ENCODE measurements around the gene DCDC2C. TPM values are rescaled to one million over a fixed set of nuclear protein-coding genes. Genes with fewer than 3 reads are reported as not detected.

Gene DCDC2C
- total RNA-seq, 6 experiments from 2014 or later = not detected

- Mint-ChIP-seq H3K9me3 (no peaks in the 10 kb centered on the region), H3K27ac (no peak overlapping the region), H3K27me3 (ENCODE audit: insufficient read depth) (peaks cover 25% of the 10 kb centered on the region), H3K4me1 (ENCODE audit: low read depth) (peaks cover 10% of the 10 kb centered on the region), H3K36me3 (ENCODE audit: low read depth) (no peaks in the 10 kb centered on the region), H3K4me3 (no peak overlapping the region)
- no peak for DNase-seq
- no peak for TF ChIP-seq CTCF (IDR thresholded peaks at IDR 0.05)
These were observed 36.2 kb upstream of the DCDC2C start for GRCh38 chr2:3667151-3667631.

GRCh38 chr2:3669656-3670055 is 33.7 kb upstream of the DCDC2C start:
- TF ChIP-seq CTCF (IDR thresholded peaks at IDR 0.05) = no peak
- Mint-ChIP-seq H3K4me3 (no peak overlapping the region), H3K9me3 (no peaks in the 10 kb centered on the region), H3K36me3 (ENCODE audit: low read depth) (no peaks in the 10 kb centered on the region), H3K27ac (no peak overlapping the region), H3K4me1 (ENCODE audit: low read depth) (peaks cover 6% of the 10 kb centered on the region), H3K27me3 (ENCODE audit: insufficient read depth) (peaks cover 25% of the 10 kb centered on the region)
- DNase-seq = no peak

GRCh38 chr2:3670376-3670775 is 33.0 kb upstream of the DCDC2C start:
- Mint-ChIP-seq H3K36me3 (ENCODE audit: low read depth) (no peaks in the 10 kb centered on the region), H3K9me3 (no peaks in the 10 kb centered on the region), H3K27me3 (ENCODE audit: insufficient read depth) (peaks cover 21% of the 10 kb centered on the region), H3K4me1 (ENCODE audit: low read depth) (peaks cover 6% of the 10 kb centered on the region), H3K4me3 (no peak overlapping the region), H3K27ac (no peak overlapping the region)
- no peak for DNase-seq
- TF ChIP-seq CTCF (IDR thresholded peaks at IDR 0.05) = no peak

GRCh38 chr2:3670941-3671340 is 32.4 kb upstream of the DCDC2C start:
- no peak overlapping the region for H3K4me3 Mint-ChIP-seq

GRCh38 chr2:3672861-3673678 is 30.3 kb upstream of the DCDC2C start:
- no peak for DNase-seq
- peaks cover 15% of the 10 kb centered on the region for H3K27me3 Mint-ChIP-seq (ENCODE audit: insufficient read depth)
- H3K4me1 Mint-ChIP-seq (ENCODE audit: low read depth) = no peaks in the 10 kb centered on the region
- no peak for TF ChIP-seq CTCF (IDR thresholded peaks at IDR 0.05)
- no peaks in the 10 kb centered on the region; the same call in 1 of the 2 replicates for H3K9me3 Mint-ChIP-seq
- no peak overlapping the region for H3K27ac Mint-ChIP-seq
- H3K36me3 Mint-ChIP-seq (ENCODE audit: low read depth) = no peaks in the 10 kb centered on the region
- H3K4me3 Mint-ChIP-seq = no peak overlapping the region

More at GRCh38 chr2:3670941-3671340, 32.4 kb upstream of the DCDC2C start:
- no peak for TF ChIP-seq CTCF (IDR thresholded peaks at IDR 0.05)
- Mint-ChIP-seq H3K9me3 (no peaks in the 10 kb centered on the region), H3K27ac (no peak overlapping the region), H3K36me3 (ENCODE audit: low read depth) (no peaks in the 10 kb centered on the region), H3K27me3 (ENCODE audit: insufficient read depth) (peaks cover 21% of the 10 kb centered on the region), H3K4me1 (ENCODE audit: low read depth) (peaks cover 6% of the 10 kb centered on the region)
- DNase-seq = no peak

Data from HFFc6 (cell line).